HepG2 (cell line): ENCODE results near the gene COBL. TPM values are rescaled to one million over a fixed set of nuclear protein-coding genes. Genes with fewer than 3 reads are reported as not detected.

Experiments
- ATAC-seq: fragments of 200-7000 bp; cut with Tn5 transposase; 3 replicates; pipeline ENCODE4 v1.9.1; 2020; ENCODE audit warnings: mild to moderate bottlenecking, moderate library complexity
- BruUV-seq: library from RNA; stranded (reverse); fragments of 400-500 nt; replicated peaks from 2 replicates; lab custom pipeline; 2021; lab: Mats Ljungman, UMichigan
- CTCF ChIA-PET: fragments of 300-600 bp; formaldehyde crosslinking; extraction: SDS; loops from one replicate; lab custom pipeline; 2021; ENCODE audit warnings: low total read pairs, inconsistent platforms, low intra/inter-chr PET ratio; lab: Yijun Ruan, JAX
- POLR2A ChIA-PET: fragments of 350-600 bp; sonication (Branson Sonifier 250); formaldehyde crosslinking; loops from one replicate; lab custom pipeline; 2020; ENCODE audit warnings: antibody characterized with exemption, inconsistent platforms; lab: Yijun Ruan, JAX
- DNase-seq: peaks from one replicate; pipeline ENCODE4 v3.0.0-alpha.2; 2015; ENCODE audit warnings: low spot score
- FAIRE-seq: peaks from 3 replicates; lab custom pipeline; 2011; peaks lifted over from hg19 to GRCh38; lab: Jason Lieb, UNC
- H2AFZ ChIP-seq: one replicate; pipeline ENCODE4 v1.6.1; 2011; ENCODE audit warnings: low read length, inconsistent platforms
- H3K27ac ChIP-seq: fragments of 300-600 bp; 3 replicates; pipeline ENCODE4 v1.8.0; 2011; ENCODE audit warnings: mixed run types, mild to moderate bottlenecking, mixed read lengths, low read length, inconsistent platforms; ENCODE audit not compliant: insufficient read depth; ENCODE audit errors: extremely low read length
- H3K27me3 ChIP-seq, 2 experiments: fragments of 200-600 bp in 1 of 2; 2 replicates in 1 of 2; 3 replicates in 1 of 2; pipeline versions ENCODE4 v1.6.0 to v1.8.0; 2011; ENCODE audit warnings: low read length in 2 of 2, mild to moderate bottlenecking in 2 of 2, moderate library complexity in 2 of 2, inconsistent platforms in 1 of 2; ENCODE audit not compliant: insufficient read depth in 2 of 2, control insufficient read depth in 1 of 2
- H3K36me3 ChIP-seq, 2 experiments: fragments of 200-600 bp in 1 of 2; replicated peaks in 1 of 2; 2 replicates in 1 of 2; 3 replicates in 1 of 2; pipeline versions ENCODE4 v1.5.1 to v1.8.0; 2011; ENCODE audit warnings: low read length in 2 of 2, inconsistent platforms in 1 of 2; ENCODE audit not compliant: insufficient read depth in 2 of 2, control insufficient read depth in 1 of 2
- H3K4me1 ChIP-seq: 2 replicates; pipeline ENCODE4 v1.5.1; 2012; ENCODE audit warnings: low read length, inconsistent platforms; ENCODE audit not compliant: insufficient read depth
- H3K4me2 ChIP-seq: 2 replicates; pipeline ENCODE4 v1.6.0; 2011; ENCODE audit warnings: low read depth, low read length, inconsistent platforms
- H3K4me3 ChIP-seq, 3 experiments: fragments of 200-600 bp in 1 of 3; sonication (generic), shearing (Covaris generic) in 1 of 3; replicated peaks in 1 of 3; 2 replicates each; pipeline ENCODE4 v1.5.1; 2011 to 2016; ENCODE audit warnings: low read length in 3 of 3, inconsistent platforms in 2 of 3, low read depth in 2 of 3, mild to moderate bottlenecking in 2 of 3, control low read depth in 1 of 3, mixed read lengths in 1 of 3; ENCODE audit not compliant: insufficient read depth in 1 of 3
- H3K79me2 ChIP-seq: one replicate; pipeline ENCODE4 v1.6.1; 2011; ENCODE audit warnings: low read length, inconsistent platforms; ENCODE audit not compliant: insufficient read depth
- H3K9ac ChIP-seq: 2 replicates; pipeline ENCODE4 v1.6.0; 2011; ENCODE audit warnings: mild to moderate bottlenecking, low read depth, low read length, inconsistent platforms; ENCODE audit not compliant: insufficient read depth
- H3K9me3 ChIP-seq: 2 replicates; pipeline ENCODE4 v1.5.1; 2012; ENCODE audit warnings: mild to moderate bottlenecking, low read length
- H4K20me1 ChIP-seq: 2 replicates; pipeline ENCODE4 v1.6.0; 2011; ENCODE audit warnings: inconsistent platforms, mild to moderate bottlenecking, low read length, moderate library complexity; ENCODE audit not compliant: insufficient read depth
- ATF7-NPFF ChIP-seq: sonication (generic); formaldehyde crosslinking; IDR thresholded peaks from 2 replicates; pipeline ENCODE4 v1.8.1; 2023; ENCODE audit warnings: mild to moderate bottlenecking, low read depth, missing genetic modification reagents, moderate library complexity
- GFI1 ChIP-seq: sonication (generic); formaldehyde crosslinking; IDR thresholded peaks from 2 replicates; pipeline ENCODE4 v1.5.0; 2020; ENCODE audit warnings: missing genetic modification reagents, mild to moderate bottlenecking, borderline replicate concordance
- REXO4 ChIP-seq: sonication (generic); formaldehyde crosslinking; IDR thresholded peaks from 2 replicates; pipeline ENCODE4 v1.8.0; 2022; ENCODE audit warnings: missing genetic modification reagents, mild to moderate bottlenecking, borderline replicate concordance
- TP53 ChIP-seq: sonication (generic); formaldehyde crosslinking; conservative IDR thresholded peaks from 2 replicates; pipeline ENCODE4 v1.4.0; 2020; ENCODE audit warnings: missing genetic modification reagents
- TSC22D2 ChIP-seq: sonication (generic); formaldehyde crosslinking; IDR thresholded peaks from 2 replicates; pipeline ENCODE4 v1.5.1; 2020; ENCODE audit warnings: missing genetic modification reagents, mild to moderate bottlenecking, borderline replicate concordance
- ZNF350 ChIP-seq: sonication (generic); formaldehyde crosslinking; IDR thresholded peaks from 2 replicates; pipeline ENCODE4 v1.4.0; 2020; ENCODE audit warnings: mild to moderate bottlenecking, low read depth, missing genetic modification reagents, borderline replicate concordance
- ZNF484 ChIP-seq: sonication (generic); formaldehyde crosslinking; IDR thresholded peaks from 2 replicates; pipeline ENCODE4 v1.5.1; 2020; ENCODE audit warnings: mild to moderate bottlenecking, low read depth, missing genetic modification reagents, borderline replicate concordance
- ZNF558 ChIP-seq: sonication (generic); formaldehyde crosslinking; IDR thresholded peaks from 2 replicates; pipeline ENCODE4 v1.9.0; 2022; ENCODE audit warnings: mild to moderate bottlenecking, missing genetic modification reagents, borderline replicate concordance
- ZNF792 ChIP-seq: IDR thresholded peaks from 2 replicates; pipeline ENCODE4 v1.6.1; 2016
- WGBS: methylation state at CpG from one replicate; pipeline ENCODE4 v1.1.6; 2017; ENCODE audit warnings: low lambda C conversion rate; 5-methylcytosine and 5-hydroxymethylcytosine counted together
- in situ Hi-C: cut with HindIII; loops from 2 replicates; pipeline ENCODE4 v1.10.0; 2017; ENCODE audit warnings: low pct_unique_long_range_greater_than_20kb; ENCODE audit not compliant: extremely low pct_ligation_motif_present
- intact Hi-C: fragments of 100-400 bp; cut with micrococcal nuclease; formaldehyde crosslinking; loops from one replicate; pipeline ENCODE4 v1.10.0; 2022; ENCODE audit not compliant: unreplicated experiment
- polyA plus RNA-seq, 8 experiments: library from polyadenylated mRNA; depleted of rRNA in 3 of 8; stranded (reverse) in 7 of 8; unstranded in 1 of 8; fragments of >200 nt; fragmentation: Illumina TruSeq in 4 of 8; extraction: Trizol in 4 of 8; gene quantifications; 2 replicates each; pipeline versions ENCODE4 v1.2.1 to v1.2.3, GENCODE V29; 2011 to 2016; ENCODE audit warnings: low read depth in 4 of 8, missing spikeins in 1 of 8, mixed read lengths in 1 of 8; ENCODE audit not compliant: insufficient read depth in 1 of 8
- total RNA-seq, 5 experiments: library from RNA; depleted of rRNA; stranded (reverse); fragments of >200 nt; fragmentation: Illumina TruSeq; extraction: Trizol; gene quantifications; 2 replicates each; pipeline ENCODE4 v1.2.3, GENCODE V29; 2016; ENCODE audit warnings: low read depth in 1 of 5

The COBL gene
- total and polyA plus RNA-seq, 2 of the 13 experiments (the other 11 are each of a cell fraction or from before 2014, with no cell fraction given), result 3.8 to 4.9 TPM

GRCh38 chr7:51292596-51292995 lies 24.0 kb downstream of the COBL start:
- POLR2A ChIA-PET, result no interaction called here
- in situ Hi-C loops (no loop called here), intact Hi-C loops (no loop called here)
- H3K36me3 ChIP-seq, result no peaks in the 10 kb centered on the region
- H3K9me3 ChIP-seq, result no peaks in the 10 kb centered on the region
- 82% methylated on average over 3 of the region's 4 CpGs for WGBS
- no peak for ATAC-seq
- H3K9ac ChIP-seq, result no peak overlapping the region
- BruUV-seq, result no TSS peak
- peaks cover 21% of the 10 kb centered on the region for H3K4me1 ChIP-seq
- H3K4me2 ChIP-seq, result no peak overlapping the region
- H2AFZ ChIP-seq, result no peak overlapping the region
- H3K4me3 ChIP-seq, result no peak overlapping the region
- no peak overlapping the region for H3K27ac ChIP-seq
- no peak for DNase-seq
- CTCF ChIA-PET, result no interaction called here
- FAIRE-seq, result no peak
- H3K79me2 ChIP-seq, result peaks cover 6% of the 10 kb centered on the region
- peaks cover 19% of the 10 kb centered on the region; the same call in 1 of the 2 replicates for H4K20me1 ChIP-seq
- TF ChIP-seq ZNF350 (CRISPR knock-in tag) (no peak), ZNF558 (CRISPR knock-in tag) (no peak), REXO4 (CRISPR knock-in tag) (no peak), ZNF792 (CRISPR knock-in tag) (no peak), ATF7-NPFF (no peak), TSC22D2 (CRISPR knock-in tag) (no peak), ZNF484 (CRISPR knock-in tag) (no peak), TP53 (CRISPR knock-in tag) (no peak), GFI1 (CRISPR knock-in tag) (no peak)
- H3K27me3 ChIP-seq, result no peaks in the 10 kb centered on the region
